Measurements from ENCODE around the gene TRIM40.
"Not testable (repeated sequence)": the region's sequence is repeated elsewhere in the genome, so short reads cannot be mapped to it uniquely, and the experiment has no call there.

TRIM40 gene

DNA sequence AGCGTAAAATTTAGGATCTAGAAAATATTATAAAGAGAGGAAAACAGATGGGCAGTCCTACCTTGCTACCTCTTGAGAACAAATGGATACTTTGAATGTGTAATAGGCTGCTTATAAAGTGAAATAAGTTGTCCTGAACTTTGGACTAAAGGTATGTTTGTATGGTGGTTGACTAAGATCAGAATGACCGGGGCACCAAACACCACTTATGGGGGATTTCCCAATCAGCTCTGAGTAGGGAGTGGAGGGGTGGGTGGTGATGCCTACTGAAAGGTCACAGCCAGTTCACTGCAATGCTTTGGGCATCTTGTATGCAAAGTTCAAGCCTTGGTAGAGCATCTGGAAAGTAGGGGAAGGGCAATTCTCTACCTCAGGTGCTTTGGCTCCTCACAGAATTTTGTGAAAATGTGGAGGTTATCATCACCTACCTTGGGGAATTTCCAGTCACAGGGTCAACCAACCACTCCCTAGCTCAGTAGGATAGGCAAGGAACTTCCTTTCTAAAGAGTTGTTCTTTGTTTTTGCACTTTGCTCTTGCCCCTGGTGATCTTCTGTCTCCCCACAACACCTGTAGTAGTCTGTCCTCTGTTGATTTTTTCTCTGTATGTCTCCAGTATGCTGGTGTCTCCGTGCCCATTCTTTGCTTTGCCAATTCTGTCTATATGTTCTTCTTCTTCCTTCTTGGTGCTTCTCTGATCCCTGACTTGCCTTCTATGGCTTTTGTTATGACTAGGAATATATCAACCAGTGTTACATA lies 22.8 kb upstream of the TRIM40 start, which contains the start of gene TRIM31:
TSS of gene TRIM31 (minus strand) at position 88 of the 757 bp plus-strand sequence. CDS start 285 bp downstream, outside the sequence.
- DNase-seq (ENCODE audit: low read depth, low spot score), result no peak

GRCh38 chr6:30113841-30114240 lies 22.1 kb upstream of the TRIM40 start:
- no peak for DNase-seq (ENCODE audit: low read depth, low spot score)

DNA sequence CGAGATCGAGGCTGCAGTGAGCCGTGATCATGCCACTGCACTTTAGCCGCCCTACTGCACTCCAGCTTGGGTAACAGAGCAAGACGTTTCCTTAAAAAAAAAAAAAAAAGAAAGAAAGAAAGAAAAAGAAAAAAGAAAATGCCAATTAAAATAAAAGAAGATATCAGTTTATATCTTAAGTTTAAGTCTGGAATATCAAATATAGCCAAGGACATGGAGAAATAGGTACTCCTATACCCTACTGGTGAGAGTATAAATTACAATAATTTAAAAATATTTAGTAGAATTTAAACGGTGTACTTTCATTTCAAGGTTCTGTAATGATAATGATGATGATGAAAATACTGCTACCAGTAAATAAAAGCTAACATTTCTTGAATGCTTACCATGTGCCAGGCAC lies 19.2 kb upstream of the TRIM40 start:
- DNase-seq (ENCODE audit: low read depth, low spot score), result no peak

DNA sequence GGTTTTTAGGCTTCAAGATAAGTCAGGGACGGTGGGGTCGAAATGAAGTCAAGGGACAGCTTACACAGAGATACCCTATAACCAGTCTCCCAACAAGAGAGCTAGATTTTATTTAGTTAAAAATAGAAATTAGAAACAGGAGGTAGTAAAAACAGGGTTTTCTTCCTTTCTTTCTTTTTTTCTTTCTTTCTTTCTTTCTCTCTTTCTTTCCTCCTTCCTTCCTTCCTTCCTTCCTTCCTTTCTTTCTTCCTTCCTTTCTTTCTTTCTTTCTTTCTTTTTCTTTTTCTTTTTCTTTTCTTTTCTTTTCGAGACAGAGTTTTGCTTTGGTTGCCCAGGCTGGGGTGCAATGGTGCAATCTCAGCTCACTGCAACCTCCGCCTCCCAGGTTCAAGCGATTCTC lies 17.2 kb upstream of the TRIM40 start:
- not testable (repeated sequence) for DNase-seq (ENCODE audit: low read depth, low spot score)

- no peak for DNase-seq (ENCODE audit: low read depth, low spot score)
Observed at GRCh38 chr6:30121446-30122366, 14.2 kb upstream of the TRIM40 start.

GRCh38 chr6:30122515-30122914 lies 13.4 kb upstream of the TRIM40 start:
- no peak for DNase-seq (ENCODE audit: low read depth, low spot score)

DNA sequence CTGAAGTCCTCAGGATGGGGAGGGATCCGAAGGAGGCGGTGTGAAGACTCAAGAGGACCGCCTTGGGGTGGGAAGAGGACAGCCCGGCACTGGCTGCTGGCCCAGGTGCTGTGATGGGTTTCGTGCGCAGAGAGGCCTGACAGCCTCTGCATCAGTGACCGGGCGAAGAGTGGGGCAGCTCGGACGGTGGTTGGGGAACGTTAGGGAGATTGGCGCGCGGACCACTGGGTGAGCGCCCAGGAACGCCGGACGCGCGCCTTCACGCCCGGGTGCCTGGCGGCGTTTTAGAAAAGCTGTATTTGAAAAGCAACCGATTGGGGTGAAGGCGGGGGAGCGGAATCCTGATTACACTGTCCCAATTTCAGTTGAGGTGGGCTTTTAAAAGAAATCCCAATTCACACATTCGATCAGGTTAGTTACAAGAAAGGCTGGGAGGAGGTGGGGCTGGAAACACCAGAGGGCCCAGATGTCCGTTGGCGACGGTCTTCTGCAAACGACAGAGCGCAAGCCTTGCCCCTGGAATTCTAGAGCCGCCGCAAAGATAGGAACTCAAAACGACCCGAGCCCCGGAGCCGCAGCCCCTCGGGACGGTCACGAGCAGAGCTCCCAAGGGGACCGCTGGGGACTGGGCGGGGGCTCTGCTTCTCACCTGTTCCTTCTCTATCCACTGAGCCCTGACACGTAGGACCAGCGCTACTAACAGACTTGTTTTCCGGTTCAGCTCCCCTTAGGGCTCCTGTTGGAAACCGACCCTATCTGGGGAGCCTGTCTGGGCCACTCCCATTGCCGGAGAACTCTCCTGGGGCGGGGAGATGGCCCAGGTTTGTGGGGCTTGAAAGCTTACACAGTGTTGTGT lies 8.5 kb upstream of the TRIM40 start:
- DNase-seq (ENCODE audit: low read depth, low spot score), result no peak

DNA sequence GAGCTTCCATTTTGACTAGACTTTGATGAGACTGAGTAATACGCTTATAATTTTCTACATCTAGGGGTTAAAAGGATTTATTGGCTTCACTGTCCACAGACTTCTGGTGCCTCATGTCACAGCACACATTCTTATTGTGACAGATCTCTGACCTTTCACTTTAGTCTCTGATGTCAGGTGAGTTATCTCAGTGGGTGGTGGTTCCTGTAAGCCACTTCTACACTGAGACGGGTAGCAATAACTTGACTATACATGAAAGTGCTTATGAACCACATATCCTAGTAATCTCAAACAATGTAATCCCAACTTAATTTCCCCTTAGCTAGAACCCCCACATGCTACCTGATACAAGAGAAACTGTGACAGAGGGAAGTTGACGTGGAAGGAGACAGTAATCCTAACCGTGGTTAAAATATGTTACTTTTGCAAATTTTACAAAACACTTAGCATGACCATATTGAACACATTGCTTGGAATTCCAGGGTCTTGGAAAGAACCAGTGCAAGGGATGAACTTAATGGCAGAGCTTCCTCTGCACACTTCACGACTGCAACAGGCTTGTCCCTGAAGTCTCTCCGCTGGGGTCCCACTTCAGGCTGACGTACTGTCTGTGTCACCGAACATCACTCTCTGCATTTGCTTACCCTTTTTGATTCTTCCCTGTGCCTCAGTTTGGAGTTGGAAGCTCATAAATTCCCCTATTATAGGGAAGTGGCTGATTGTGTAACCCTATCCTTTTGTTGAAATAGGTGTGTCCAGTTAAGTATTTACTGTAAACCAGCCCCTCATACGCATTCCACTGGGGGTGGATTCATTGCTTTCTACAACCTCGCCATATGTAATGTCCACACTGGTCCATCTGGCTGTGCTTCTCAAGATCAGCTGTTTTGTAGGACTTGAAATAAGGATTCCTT lies 6.4 kb upstream of the TRIM40 start:
- no peak for DNase-seq (ENCODE audit: low read depth, low spot score)

DNA sequence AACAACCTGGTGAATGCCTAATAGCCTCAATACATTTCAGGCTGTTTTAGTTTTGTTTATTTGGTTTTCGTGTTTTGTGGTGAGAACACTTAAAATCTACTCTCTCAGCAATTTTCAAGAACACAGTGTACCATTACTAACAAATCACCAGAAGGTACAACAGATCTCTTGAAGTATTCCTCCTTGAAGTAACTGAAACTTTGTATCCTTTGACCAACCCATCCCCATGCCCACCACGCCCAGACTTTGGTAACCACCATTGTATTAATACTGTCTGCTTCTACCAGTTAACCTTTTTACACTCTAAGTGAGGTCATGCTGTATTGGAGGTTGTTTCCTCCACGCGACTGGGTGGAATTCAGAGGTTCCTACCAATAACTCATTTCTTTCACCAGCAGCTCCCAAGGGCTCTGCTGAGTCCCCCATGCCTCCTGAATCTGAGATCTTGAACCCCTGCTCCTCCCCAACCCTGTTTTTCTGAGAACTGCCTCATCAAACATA lies 5.7 kb upstream of the TRIM40 start:
- DNase-seq (ENCODE audit: low read depth, low spot score), result no peak

DNA sequence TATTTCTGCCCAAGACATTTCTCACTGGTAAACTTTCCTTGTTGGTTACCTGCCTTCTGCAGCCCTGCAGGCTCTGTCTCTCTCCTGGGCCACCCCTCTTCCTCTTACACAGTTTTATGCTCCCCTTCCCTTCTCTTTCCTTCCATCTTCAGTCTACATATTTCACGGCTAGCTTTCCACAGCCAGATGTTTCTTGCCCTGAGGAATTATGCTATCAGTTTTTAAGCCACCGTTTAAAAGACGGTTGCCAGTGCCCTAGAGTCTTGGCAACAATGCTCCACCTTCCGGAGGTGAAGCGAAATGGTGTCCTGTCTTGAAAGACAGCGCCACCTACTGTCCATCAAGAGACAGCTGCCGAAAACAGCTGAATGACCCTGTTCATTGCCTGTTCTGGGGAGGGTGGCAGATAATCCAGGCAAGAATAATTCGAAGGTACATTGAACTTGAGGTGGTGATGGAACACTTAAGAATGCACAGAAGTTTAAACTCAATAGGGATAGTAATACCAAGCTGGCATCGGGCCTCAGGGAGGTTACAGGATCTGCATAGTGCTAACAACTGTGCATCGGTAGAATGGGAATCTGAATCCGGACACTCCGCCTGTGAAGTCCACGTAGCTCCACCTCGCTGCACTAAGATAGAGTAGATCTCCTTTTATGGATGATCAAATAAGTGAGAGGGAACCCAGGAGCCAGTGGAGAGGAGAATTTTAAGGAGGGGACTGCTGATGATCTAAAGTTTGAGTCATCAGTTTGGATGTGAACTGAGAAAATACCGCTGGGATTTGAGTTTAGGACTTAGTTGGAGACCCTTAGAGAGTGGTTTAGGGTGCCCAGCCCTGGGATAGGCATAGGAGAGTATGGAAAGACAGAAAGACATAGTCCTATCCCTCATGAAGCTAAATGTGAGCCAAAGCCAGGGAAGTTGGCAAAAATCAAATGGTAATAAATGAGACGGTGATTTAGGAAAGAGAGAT lies 4.8 kb upstream of the TRIM40 start:
- peak; percentile 50 for DNase-seq (ENCODE audit: low read depth, low spot score)

- no peak for DNase-seq (ENCODE audit: low read depth, low spot score)
Observed at GRCh38 chr6:30131947-30132497, 3.9 kb upstream of the TRIM40 start.

DNA sequence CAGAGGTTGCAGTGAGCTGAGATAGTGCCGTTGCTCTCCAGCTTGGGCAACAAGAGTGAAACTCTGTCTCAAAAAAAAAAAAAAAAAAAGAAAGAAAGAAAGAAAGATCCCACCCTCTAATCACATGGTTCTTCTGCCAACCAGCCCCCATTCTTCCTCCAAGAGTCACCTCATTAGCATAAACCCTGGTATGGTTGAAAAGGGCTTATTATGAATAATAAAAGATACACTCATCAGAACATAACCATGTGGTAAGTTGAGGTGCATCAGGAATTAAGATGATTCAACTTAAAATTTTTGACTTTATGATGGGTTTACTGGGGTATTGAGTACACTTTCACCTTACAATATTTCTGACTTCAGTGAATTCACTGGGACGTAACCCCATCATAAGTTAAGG lies 793 bp upstream of the TRIM40 start:
- no peak for DNase-seq (ENCODE audit: low read depth, low spot score)

GRCh38 chr6:30136570-30137286 lies 788 bp downstream of the TRIM40 start:
- no peak for DNase-seq (ENCODE audit: low read depth, low spot score)

DNA sequence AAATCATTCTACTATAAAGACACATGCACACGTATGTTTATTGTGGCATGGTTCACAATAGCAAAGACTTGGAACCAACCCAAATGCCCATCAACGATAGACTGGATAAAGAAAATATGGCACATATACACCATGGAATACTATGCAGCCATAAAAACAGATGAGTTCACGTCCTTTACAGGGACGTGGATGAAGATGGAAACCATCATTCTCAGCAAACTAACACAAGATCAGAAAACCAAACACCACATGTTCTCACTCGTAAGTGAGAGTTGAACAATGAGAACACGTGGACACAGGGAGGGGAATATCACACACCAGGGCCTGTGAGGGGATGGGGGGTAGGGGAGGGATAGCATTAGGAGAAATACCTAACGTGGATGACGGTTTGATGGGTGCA lies 4.3 kb downstream of the TRIM40 start:
- not testable (repeated sequence) for DNase-seq (ENCODE audit: low read depth, low spot score)

GRCh38 chr6:30142665-30143064 lies 6.7 kb downstream of the TRIM40 start:
- no peak for DNase-seq (ENCODE audit: low read depth, low spot score)

GRCh38 chr6:30143780-30144179 lies 7.8 kb downstream of the TRIM40 start:
- no peak for DNase-seq (ENCODE audit: low read depth, low spot score)

GRCh38 chr6:30144811-30145210 lies 8.9 kb downstream of the TRIM40 start:
- no peak for DNase-seq (ENCODE audit: low read depth, low spot score)

GRCh38 chr6:30145818-30146217 lies 9.9 kb downstream of the TRIM40 start:
- no peak for DNase-seq (ENCODE audit: low read depth, low spot score)

All from smooth muscle cell of the brain vasculature (primary cell).